Measurements from ENCODE around the gene ESPL1.

ESPL1 gene

GRCh38 chr12:53333845-53334244 lies 65.7 kb downstream of the ESPL1 start:
- Histone ChIP-seq H3K79me2 (ENCODE audit: insufficient read depth, low read length) (no peaks in the 10 kb centered on the region), H4K20me1 (ENCODE audit: low read depth, low read length) (no peaks in the 10 kb centered on the region), H3K27ac (ENCODE audit: low read depth, low read length) (no peak overlapping the region), H3K9me3 (ENCODE audit: insufficient read depth, low read length) (no peaks in the 10 kb centered on the region), H3F3A (ENCODE audit: insufficient read depth) (no peaks in the 10 kb centered on the region), H3K9me2 (replicated peaks; ENCODE audit: insufficient read depth, low read length) (no peaks in the 10 kb centered on the region), H3K36me3 (ENCODE audit: low read length) (no peaks in the 10 kb centered on the region), H2AFZ (ENCODE audit: low read depth, low read length, severe bottlenecking) (no peak overlapping the region), H3K4me2 (ENCODE audit: low read depth, low read length, poor library complexity, severe bottlenecking) (no peak overlapping the region), H3K9ac (ENCODE audit: low read length) (no peak overlapping the region), H3K27me3 (ENCODE audit: low read length) (no peaks in the 10 kb centered on the region), H3K4me3 (ENCODE audit: insufficient read depth, low read length, poor library complexity, severe bottlenecking) (no peak overlapping the region)
- no peak for TF ChIP-seq CTCF (IDR thresholded peaks at IDR 0.05; ENCODE audit: insufficient read depth, low read length, poor library complexity, severe bottlenecking)
- TF ChIP-seq EZH2phosphoT487 (conservative IDR thresholded peaks at IDR 0.05; ENCODE audit: low read length): no peak

- Histone ChIP-seq H2AFZ (ENCODE audit: low read depth, low read length, severe bottlenecking) (no peak overlapping the region), H3K79me2 (ENCODE audit: insufficient read depth, low read length) (no peaks in the 10 kb centered on the region), H3F3A (ENCODE audit: insufficient read depth) (no peaks in the 10 kb centered on the region), H3K27ac (ENCODE audit: low read depth, low read length) (no peak overlapping the region), H3K36me3 (ENCODE audit: low read length) (no peaks in the 10 kb centered on the region), H3K9me3 (ENCODE audit: insufficient read depth, low read length) (no peaks in the 10 kb centered on the region), H3K9ac (ENCODE audit: low read length) (no peak overlapping the region), H3K27me3 (ENCODE audit: low read length) (no peaks in the 10 kb centered on the region), H3K4me3 (ENCODE audit: insufficient read depth, low read length, poor library complexity, severe bottlenecking) (no peak overlapping the region), H3K4me2 (ENCODE audit: low read depth, low read length, poor library complexity, severe bottlenecking) (no peak overlapping the region), H4K20me1 (ENCODE audit: low read depth, low read length) (no peaks in the 10 kb centered on the region), H3K9me2 (replicated peaks; ENCODE audit: insufficient read depth, low read length) (no peaks in the 10 kb centered on the region)
- TF ChIP-seq EZH2phosphoT487 (conservative IDR thresholded peaks at IDR 0.05; ENCODE audit: low read length) (no peak), CTCF (IDR thresholded peaks at IDR 0.05; ENCODE audit: insufficient read depth, low read length, poor library complexity, severe bottlenecking) (no peak)
Observed at GRCh38 chr12:53334822-53335221, 66.7 kb downstream of the ESPL1 start.

- TF ChIP-seq CTCF (IDR thresholded peaks at IDR 0.05; ENCODE audit: insufficient read depth, low read length, poor library complexity, severe bottlenecking): no peak
- TF ChIP-seq EZH2phosphoT487 (conservative IDR thresholded peaks at IDR 0.05; ENCODE audit: low read length): no peak
- Histone ChIP-seq H3K27ac (ENCODE audit: low read depth, low read length) (no peak within 1 kb of the TSS), H3F3A (ENCODE audit: insufficient read depth) (no peaks in the 10 kb centered on the region), H3K9ac (ENCODE audit: low read length) (no peak within 1 kb of the TSS), H3K4me3 (ENCODE audit: insufficient read depth, low read length, poor library complexity, severe bottlenecking) (no peak within 1 kb of the TSS), H3K79me2 (ENCODE audit: insufficient read depth, low read length) (no peaks in the 10 kb centered on the region), H3K9me3 (ENCODE audit: insufficient read depth, low read length) (no peaks in the 10 kb centered on the region), H2AFZ (ENCODE audit: low read depth, low read length, severe bottlenecking) (no peak within 1 kb of the TSS), H3K36me3 (ENCODE audit: low read length) (no peaks in the 10 kb centered on the region), H3K9me2 (replicated peaks; ENCODE audit: insufficient read depth, low read length) (no peaks in the 10 kb centered on the region), H4K20me1 (ENCODE audit: low read depth, low read length) (no peaks in the 10 kb centered on the region), H3K4me2 (ENCODE audit: low read depth, low read length, poor library complexity, severe bottlenecking) (no peak within 1 kb of the TSS), H3K27me3 (ENCODE audit: low read length) (no peaks in the 10 kb centered on the region)
Observed at GRCh38 chr12:53336181-53336681, 68.1 kb downstream of the ESPL1 start, which contains the start of gene SP7. TSS of gene SP7 (minus strand) at chr12:53336354. CDS start at chr12:53335646, 708 bp downstream.
